ENCODE measurements around the gene BIRC6.

GRCh38 chr2:32399221-32399620, 42.4 kb downstream of the BIRC6 start:
- TF ChIP-seq, protein P1, sequence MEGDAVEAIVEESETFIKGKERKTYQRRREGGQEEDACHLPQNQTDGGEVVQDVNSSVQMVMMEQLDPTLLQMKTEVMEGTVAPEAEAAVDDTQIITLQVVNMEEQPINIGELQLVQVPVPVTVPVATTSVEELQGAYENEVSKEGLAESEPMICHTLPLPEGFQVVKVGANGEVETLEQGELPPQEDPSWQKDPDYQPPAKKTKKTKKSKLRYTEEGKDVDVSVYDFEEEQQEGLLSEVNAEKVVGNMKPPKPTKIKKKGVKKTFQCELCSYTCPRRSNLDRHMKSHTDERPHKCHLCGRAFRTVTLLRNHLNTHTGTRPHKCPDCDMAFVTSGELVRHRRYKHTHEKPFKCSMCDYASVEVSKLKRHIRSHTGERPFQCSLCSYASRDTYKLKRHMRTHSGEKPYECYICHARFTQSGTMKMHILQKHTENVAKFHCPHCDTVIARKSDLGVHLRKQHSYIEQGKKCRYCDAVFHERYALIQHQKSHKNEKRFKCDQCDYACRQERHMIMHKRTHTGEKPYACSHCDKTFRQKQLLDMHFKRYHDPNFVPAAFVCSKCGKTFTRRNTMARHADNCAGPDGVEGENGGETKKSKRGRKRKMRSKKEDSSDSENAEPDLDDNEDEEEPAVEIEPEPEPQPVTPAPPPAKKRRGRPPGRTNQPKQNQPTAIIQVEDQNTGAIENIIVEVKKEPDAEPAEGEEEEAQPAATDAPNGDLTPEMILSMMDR (IDR thresholded peaks at IDR 0.05), result no peak
- TF ChIP-seq POLR2A (IDR thresholded peaks at IDR 0.05), result no peak
